B cell (primary cell): ENCODE data around the gene CHST11.

Experiments used
- CTCF ChIP-seq: fragments of 200-600 bp; IDR thresholded peaks from one replicate; pipeline ENCODE4 v1.8.0; 2022; ENCODE audit warnings: antibody characterized with exemption, mild to moderate bottlenecking
- EZH2 ChIP-seq: IDR thresholded peaks from 2 replicates; pipeline ENCODE4 v1.6.1; 2012; ENCODE audit warnings: borderline replicate concordance, low read depth, mild to moderate bottlenecking, moderate library complexity, low read length; ENCODE audit not compliant: insufficient read depth, poor library complexity, severe bottlenecking

DNA sequence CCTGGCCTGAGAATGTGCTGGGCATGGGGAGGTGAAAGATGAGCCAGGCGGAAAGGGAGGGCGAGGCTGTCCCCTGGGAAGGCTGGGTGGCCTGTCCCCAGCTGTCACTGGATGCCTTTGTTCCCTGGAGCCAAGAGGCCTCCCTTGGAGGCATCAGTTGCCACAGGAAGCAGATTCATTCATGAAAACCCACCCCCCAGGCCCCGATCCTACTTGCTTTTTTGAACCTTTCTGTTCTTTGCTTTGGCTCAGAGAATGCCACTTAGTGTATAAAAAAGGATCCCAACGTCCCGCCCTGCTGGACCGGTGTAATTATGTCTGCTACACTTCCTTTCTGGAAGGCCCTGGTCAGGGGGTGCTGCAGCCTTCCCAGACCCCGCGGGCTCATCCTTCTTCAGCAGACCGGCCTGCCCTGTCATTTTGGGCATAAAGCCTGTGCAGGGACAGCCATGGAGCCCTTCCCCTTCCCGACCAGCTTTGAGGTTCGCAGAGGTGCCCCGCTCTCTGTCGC, 281.1 kb downstream of the CHST11 start:
- TF ChIP-seq CTCF = no peak
- TF ChIP-seq EZH2 = no peak
